ENCODE measurements around the gene TCF7. TPM values are rescaled to one million over a fixed set of nuclear protein-coding genes. Genes with fewer than 3 reads are reported as not detected.

Gene TCF7
- total RNA-seq, 1 experiment from 2014 or later, result 16.8 TPM

GRCh38 chr5:134127376-134127861, 12.9 kb downstream of the TCF7 start:
- CTCF ChIA-PET, result interaction anchor here (0.5 to 4.4 kb wide), 2 partner anchors 13 to 176 kb away, joined by 4 to 13 read pairs; no protein-coding TSS in a partner anchor
- no peak overlapping the region for H3K4me3 Mint-ChIP-seq (ENCODE audit: low read depth, unreplicated experiment)

DNA sequence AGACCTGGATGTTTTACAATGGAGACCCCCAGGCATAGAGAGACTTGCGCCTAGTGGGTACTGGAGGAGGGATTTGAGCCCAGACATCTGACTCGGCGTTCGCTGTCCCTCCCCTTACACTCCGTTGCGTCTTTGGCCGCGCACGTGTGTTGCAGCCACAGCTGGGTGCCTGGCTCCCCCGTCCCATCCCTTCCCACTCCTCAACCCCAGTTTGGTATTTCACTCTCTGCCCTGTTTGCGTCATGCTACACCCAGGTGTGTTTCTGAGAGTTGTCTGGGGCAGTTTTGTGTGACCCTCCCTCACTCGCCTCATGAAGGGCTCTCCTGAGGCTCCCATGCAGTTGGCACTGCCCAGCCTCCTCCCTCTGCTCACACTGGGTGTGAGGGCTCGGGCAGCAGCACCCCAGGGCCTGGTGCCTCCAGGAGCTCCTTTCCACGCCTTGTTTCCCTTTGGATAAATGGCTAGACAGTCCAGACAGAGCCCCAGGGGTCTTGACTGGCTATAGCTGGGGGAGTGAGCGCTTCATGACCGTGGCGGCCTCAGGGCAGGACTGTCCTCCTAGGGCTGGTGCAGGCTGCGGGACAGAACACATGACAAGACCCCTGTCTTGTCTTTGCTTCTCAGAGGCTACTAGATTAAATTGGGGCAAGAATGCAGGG, 13.6 kb downstream of the TCF7 start:
- CTCF ChIA-PET, result interaction anchor here (4.4 kb wide), 1 partner anchor 12 kb away, joined by 13 read pairs; no protein-coding TSS in a partner anchor
- TF ChIP-seq CTCF (IDR thresholded peaks at IDR 0.05; ENCODE audit: unreplicated experiment), result no peak
- Mint-ChIP-seq H3K27me3 (ENCODE audit: unreplicated experiment) (no peaks in the 10 kb centered on the region), H3K27ac (ENCODE audit: unreplicated experiment) (no peak overlapping the region), H3K4me3 (ENCODE audit: low read depth, unreplicated experiment) (no peak overlapping the region), H3K36me3 (ENCODE audit: insufficient read depth, unreplicated experiment) (peaks cover 41% of the 10 kb centered on the region), H3K9me3 (ENCODE audit: low read depth, unreplicated experiment) (no peaks in the 10 kb centered on the region), H3K4me1 (ENCODE audit: low read depth, unreplicated experiment) (peaks cover 12% of the 10 kb centered on the region)
- no TSS peak for BruUV-seq (replicated peaks)
- DNase-seq, result no peak
- intact Hi-C loops (cut with micrococcal nuclease; ENCODE audit: unreplicated experiment), result no loop called here

More at GRCh38 chr5:134127376-134127861, 12.9 kb downstream of the TCF7 start:
- H3K4me1 Mint-ChIP-seq (ENCODE audit: low read depth, unreplicated experiment), result peaks cover 12% of the 10 kb centered on the region
- H3K36me3 Mint-ChIP-seq (ENCODE audit: insufficient read depth, unreplicated experiment), result peaks cover 43% of the 10 kb centered on the region
- no TSS peak for BruUV-seq (replicated peaks)
- no peaks in the 10 kb centered on the region for H3K9me3 Mint-ChIP-seq (ENCODE audit: low read depth, unreplicated experiment)
- DNase-seq, result no peak
- no peak for TF ChIP-seq CTCF (IDR thresholded peaks at IDR 0.05; ENCODE audit: unreplicated experiment)
- intact Hi-C loops (cut with micrococcal nuclease; ENCODE audit: unreplicated experiment), result no loop called here
- H3K27ac Mint-ChIP-seq (ENCODE audit: unreplicated experiment), result no peak overlapping the region
- no peaks in the 10 kb centered on the region for H3K27me3 Mint-ChIP-seq (ENCODE audit: unreplicated experiment)

DNA sequence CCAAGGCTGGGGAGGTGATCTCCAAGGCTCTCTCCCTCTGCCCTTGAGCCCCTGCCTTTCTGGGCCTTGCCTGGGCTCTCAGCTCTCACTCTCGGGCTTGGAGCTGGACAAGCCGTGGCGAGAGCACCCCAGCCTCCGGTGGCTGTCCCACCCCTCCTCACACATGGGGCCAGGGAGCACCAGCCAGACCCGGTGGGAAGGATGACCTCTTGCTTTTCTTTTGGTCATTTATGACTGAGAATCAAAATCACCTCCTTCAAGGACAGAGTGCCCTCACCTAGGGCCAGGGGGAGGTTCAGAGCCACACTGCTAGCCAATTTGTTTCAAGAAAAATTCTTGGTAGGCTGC, 14.1 kb downstream of the TCF7 start:
- TF ChIP-seq CTCF (IDR thresholded peaks at IDR 0.05; ENCODE audit: unreplicated experiment), result no peak
- peaks cover 12% of the 10 kb centered on the region for H3K4me1 Mint-ChIP-seq (ENCODE audit: low read depth, unreplicated experiment)
- H3K27me3 Mint-ChIP-seq (ENCODE audit: unreplicated experiment), result no peaks in the 10 kb centered on the region
- H3K4me3 Mint-ChIP-seq (ENCODE audit: low read depth, unreplicated experiment), result no peak overlapping the region
- DNase-seq, result no peak
- no peak overlapping the region for H3K27ac Mint-ChIP-seq (ENCODE audit: unreplicated experiment)
- H3K9me3 Mint-ChIP-seq (ENCODE audit: low read depth, unreplicated experiment), result no peaks in the 10 kb centered on the region
- H3K36me3 Mint-ChIP-seq (ENCODE audit: insufficient read depth, unreplicated experiment), result peaks cover 36% of the 10 kb centered on the region
- intact Hi-C loops (cut with micrococcal nuclease; ENCODE audit: unreplicated experiment), result no loop called here
- CTCF ChIA-PET, result no interaction called here
- no TSS peak for BruUV-seq (replicated peaks)

- Mint-ChIP-seq H3K4me3 (ENCODE audit: low read depth, unreplicated experiment) (no peak overlapping the region), H3K27ac (ENCODE audit: unreplicated experiment) (no peak overlapping the region), H3K4me1 (ENCODE audit: low read depth, unreplicated experiment) (peaks cover 12% of the 10 kb centered on the region), H3K36me3 (ENCODE audit: insufficient read depth, unreplicated experiment) (peaks cover 36% of the 10 kb centered on the region), H3K27me3 (ENCODE audit: unreplicated experiment) (no peaks in the 10 kb centered on the region), H3K9me3 (ENCODE audit: low read depth, unreplicated experiment) (no peaks in the 10 kb centered on the region)
- intact Hi-C loops (cut with micrococcal nuclease; ENCODE audit: unreplicated experiment), result no loop called here
- no peak for TF ChIP-seq CTCF (IDR thresholded peaks at IDR 0.05; ENCODE audit: unreplicated experiment)
- no TSS peak for BruUV-seq (replicated peaks)
- CTCF ChIA-PET, result interaction anchor here (0.6 to 1.2 kb wide), 3 partner anchors 11 to 49 kb away, joined by 3 to 7 read pairs (median 6); no protein-coding TSS in a partner anchor
- DNase-seq, result no peak
Observed at GRCh38 chr5:134129411-134130238, 15.1 kb downstream of the TCF7 start.
